NT2/D1 (cell line): ENCODE data around the gene SCART1.

ENCODE experiments used
- DNase-seq: peaks from one replicate; pipeline ENCODE4 v3.0.0-alpha.2; 2011; ENCODE audit warnings: low read depth, low spot score
- H3K27me3 ChIP-seq: 2 replicates; pipeline ENCODE4 v1.6.0; 2011; ENCODE audit warnings: mild to moderate bottlenecking; ENCODE audit not compliant: insufficient read length, insufficient read depth
- H3K36me3 ChIP-seq: 2 replicates; pipeline ENCODE4 v1.6.1; 2011; ENCODE audit warnings: mild to moderate bottlenecking, low read length, mixed read lengths; ENCODE audit not compliant: insufficient read depth, insufficient read length
- H3K4me1 ChIP-seq: 2 replicates; pipeline ENCODE4 v1.5.1; 2011; ENCODE audit not compliant: insufficient read depth, insufficient read length
- H3K4me3 ChIP-seq: 2 replicates; pipeline ENCODE4 v1.5.1; 2011; ENCODE audit warnings: low read depth; ENCODE audit not compliant: insufficient read length
- H3K9ac ChIP-seq: 2 replicates; pipeline ENCODE4 v1.6.0; 2011; ENCODE audit warnings: low read depth; ENCODE audit not compliant: insufficient read length
- H3K9me3 ChIP-seq: 2 replicates; pipeline ENCODE4 v1.5.1; 2011; ENCODE audit warnings: mild to moderate bottlenecking, low read length; ENCODE audit not compliant: insufficient read depth
- SUZ12 ChIP-seq: IDR thresholded peaks from 2 replicates; pipeline ENCODE4 v1.6.1; 2011; ENCODE audit not compliant: insufficient read length, insufficient read depth; ENCODE audit errors: extremely low read depth
- YY1 ChIP-seq: IDR thresholded peaks from 2 replicates; pipeline ENCODE4 v1.6.1; 2011; ENCODE audit not compliant: insufficient read length, insufficient read depth
- ZNF274 ChIP-seq: IDR thresholded peaks from 2 replicates; pipeline ENCODE4 v1.6.1; 2011; ENCODE audit warnings: mild to moderate bottlenecking, low read depth, low read length

Gene SCART1

GRCh38 chr10:133444342-133445267, 9.1 kb upstream of the SCART1 start:
- Histone ChIP-seq H3K9me3 (peaks cover 28% of the 10 kb centered on the region), H3K9ac (no peak overlapping the region), H3K4me1 (peaks cover 4% of the 10 kb centered on the region), H3K27me3 (no peaks in the 10 kb centered on the region), H3K4me3 (no peak overlapping the region), H3K36me3 (no peaks in the 10 kb centered on the region)
- TF ChIP-seq ZNF274 (no peak), SUZ12 (no peak), YY1 (no peak)
- DNase-seq, result no peak

GRCh38 chr10:133445268-133445732, 8.4 kb upstream of the SCART1 start:
- Histone ChIP-seq H3K36me3 (no peaks in the 10 kb centered on the region), H3K9ac (no peak overlapping the region), H3K4me3 (no peak overlapping the region), H3K9me3 (peaks cover 28% of the 10 kb centered on the region), H3K27me3 (no peaks in the 10 kb centered on the region), H3K4me1 (peaks cover 4% of the 10 kb centered on the region)
- no peak for DNase-seq
- no peak for TF ChIP-seq YY1
- no peak for TF ChIP-seq SUZ12
- TF ChIP-seq ZNF274, result no peak

GRCh38 chr10:133445751-133446708, 7.7 kb upstream of the SCART1 start:
- no peak overlapping the region for H3K4me3 ChIP-seq
- H3K9me3 ChIP-seq, result peaks cover 28% of the 10 kb centered on the region
- no peaks in the 10 kb centered on the region for H3K36me3 ChIP-seq
- no peaks in the 10 kb centered on the region for H3K27me3 ChIP-seq
- DNase-seq, result no peak
- H3K4me1 ChIP-seq, result peaks cover 4% of the 10 kb centered on the region
- no peak overlapping the region for H3K9ac ChIP-seq
- TF ChIP-seq ZNF274, result no peak
- TF ChIP-seq YY1, result no peak
- no peak for TF ChIP-seq SUZ12

- no peak for DNase-seq
- no peak overlapping the region for H3K9ac ChIP-seq
- no peak for TF ChIP-seq SUZ12
- TF ChIP-seq YY1, result no peak
- no peak for TF ChIP-seq ZNF274
- peaks cover 4% of the 10 kb centered on the region for H3K4me1 ChIP-seq
- H3K9me3 ChIP-seq, result peaks cover 28% of the 10 kb centered on the region
- no peaks in the 10 kb centered on the region for H3K36me3 ChIP-seq
- no peak overlapping the region for H3K4me3 ChIP-seq
- no peaks in the 10 kb centered on the region for H3K27me3 ChIP-seq
Observed at GRCh38 chr10:133446979-133447378, 6.8 kb upstream of the SCART1 start.

- no peak for DNase-seq
Observed at GRCh38 chr10:133448120-133448519, 5.6 kb upstream of the SCART1 start.

GRCh38 chr10:133451346-133451745, 2.4 kb upstream of the SCART1 start:
- Histone ChIP-seq H3K27me3 (no peaks in the 10 kb centered on the region), H3K4me3 (no peak overlapping the region), H3K9me3 (peaks cover 28% of the 10 kb centered on the region), H3K36me3 (no peaks in the 10 kb centered on the region), H3K4me1 (no peaks in the 10 kb centered on the region), H3K9ac (no peak overlapping the region)
- DNase-seq, result no peak
- TF ChIP-seq ZNF274 (no peak), SUZ12 (no peak)

More at GRCh38 chr10:133448120-133448519, 5.6 kb upstream of the SCART1 start:
- H3K4me3 ChIP-seq, result no peak overlapping the region
- H3K36me3 ChIP-seq, result no peaks in the 10 kb centered on the region
- no peaks in the 10 kb centered on the region for H3K4me1 ChIP-seq
- H3K27me3 ChIP-seq, result no peaks in the 10 kb centered on the region
- TF ChIP-seq YY1 (no peak), SUZ12 (no peak), ZNF274 (no peak)
- H3K9ac ChIP-seq, result no peak overlapping the region
- peaks cover 28% of the 10 kb centered on the region for H3K9me3 ChIP-seq
